Ovary (tissue), 9 donors: ENCODE results near the gene BRD4. TPM values are rescaled to one million over a fixed set of nuclear protein-coding genes. Genes with fewer than 3 reads are reported as not detected.

Experiments used
- DNase-seq, 5 donors: peaks; one replicate each; pipeline ENCODE4 v3.0.0-alpha.2; 2019 to 2020
- H3K27ac ChIP-seq, 2 donors: fragments of 200-600 bp; one replicate each; pipeline versions ENCODE4 v1.5.1 to v1.8.0; 2019 to 2022
- H3K27me3 ChIP-seq: fragments of 200-600 bp; one replicate; pipeline ENCODE4 v1.8.0; 2022
- H3K36me3 ChIP-seq: fragments of 200-600 bp; sonication (generic); one replicate; pipeline ENCODE4 v1.5.1; 2019
- H3K4me1 ChIP-seq: one replicate; pipeline ENCODE4 v1.8.1; 2013; ENCODE audit warnings: mild to moderate bottlenecking, moderate library complexity; ENCODE audit not compliant: insufficient read depth
- H3K4me3 ChIP-seq: fragments of 200-600 bp; sonication (generic); one replicate; pipeline ENCODE4 v1.5.1; 2017
- H3K9me3 ChIP-seq, 2 donors: fragments of 200-600 bp in 1 of 2; sonication (generic) in 1 of 2; one replicate each; pipeline versions ENCODE4 v1.5.1 to v1.8.1; 2013 to 2019; ENCODE audit warnings: mild to moderate bottlenecking in 1 of 2, moderate library complexity in 1 of 2
- CTCF ChIP-seq, 3 donors: fragments of 450-650 bp in 2 of 3; fragments of 200-600 bp in 1 of 3; IDR thresholded peaks; one replicate each; pipeline versions ENCODE4 v1.5.1 to v1.8.0; 2016 to 2022; ENCODE audit warnings: antibody characterized with exemption in 3 of 3, mild to moderate bottlenecking in 1 of 3
- EP300 ChIP-seq: sonication (generic); formaldehyde crosslinking; IDR thresholded peaks from one replicate; pipeline ENCODE4 v1.6.1; 2017; ENCODE audit warnings: antibody characterized with exemption
- POLR2A ChIP-seq: fragments of 450-650 bp; IDR thresholded peaks from one replicate; pipeline ENCODE4 v1.6.1; 2017; ENCODE audit warnings: antibody characterized with exemption, mild to moderate bottlenecking, moderate library complexity
- WGBS, 3 donors: extraction: QIAGEN DNeasy Blood & Tissue Kit in 1 of 3; methylation state at CpG; one replicate each; pipeline versions ENCODE4 v1.1.5 to v1.1.7; 2013 to 2017; 5-methylcytosine and 5-hydroxymethylcytosine counted together
- intact Hi-C, 4 donors: fragments of 100-400 bp; cut with DNase I; formaldehyde crosslinking; loops; one replicate each; pipeline versions ENCODE4 v1.11.0 to v1.15.1; 2022 to 2023
- polyA plus RNA-seq, 2 donors: library from polyadenylated mRNA; stranded (reverse); fragments of 200-250 nt in 1 of 2; fragments of 350-450 nt in 1 of 2; fragmentation: Illumina TruSeq in 1 of 2; extraction: RNeasy Lipid Tissue Mini Kit (QIAGEN cat#74804) in 1 of 2; gene quantifications; one replicate each; pipeline ENCODE4 v1.2.3, GENCODE V29; 2013 to 2014
- total RNA-seq, 7 donors: library from RNA; depleted of rRNA in 2 of 7; stranded (reverse); fragments of >200 nt in 2 of 7; fragmentation: NEBNext Ultra II Directional in 3 of 7; extraction: Animal tissue kit (Norgen Biotek cat#: 25700) in 3 of 7; gene quantifications; one replicate each; pipeline versions ENCODE4 v1.1.0 to v1.2.4, GENCODE V29; 2016 to 2023
- donor health status: DM: no; HTN: no; CAD: no; lungs with moderate emphysema.
- donor health status: DM: no; HTN: no; CAD: no.
- donor health status: Bipolar disorder and iron deficiency.
- donor health status: DM: yes; HTN: yes; CAD: no.
- donor health status: DM: no; HTN: no; CAD: no.
- donor health status: DM: yes; HTN: yes; CAD: no.

Gene BRD4
- total and polyA plus RNA-seq, 9 donors, result 19.6 to 127 (median 90.4) TPM

- 10 to 14% (median 14%) methylated on average over 13 to 14 of the region's 14 CpGs for WGBS, 3 donors
- intact Hi-C loops, result loop anchor here in 1 of 4 donors (5.0 kb wide), 1 partner anchor 55 kb away; no protein-coding TSS in a partner anchor
- H3K9me3 ChIP-seq, result no peaks in the 10 kb centered on the region
- H3K27ac ChIP-seq, result no peak overlapping the region
- H3K36me3 ChIP-seq, result no peaks in the 10 kb centered on the region
- DNase-seq, result no peak
- no peaks in the 10 kb centered on the region for H3K4me1 ChIP-seq
- no peaks in the 10 kb centered on the region for H3K27me3 ChIP-seq
- TF ChIP-seq POLR2A (no peak), EP300 (no peak), CTCF (IDR thresholded peaks at IDR 0.05) (no peak)
- no peak overlapping the region for H3K4me3 ChIP-seq
These were observed 134.9 kb downstream of the BRD4 start for GRCh38 chr19:15197275-15197941.

DNA sequence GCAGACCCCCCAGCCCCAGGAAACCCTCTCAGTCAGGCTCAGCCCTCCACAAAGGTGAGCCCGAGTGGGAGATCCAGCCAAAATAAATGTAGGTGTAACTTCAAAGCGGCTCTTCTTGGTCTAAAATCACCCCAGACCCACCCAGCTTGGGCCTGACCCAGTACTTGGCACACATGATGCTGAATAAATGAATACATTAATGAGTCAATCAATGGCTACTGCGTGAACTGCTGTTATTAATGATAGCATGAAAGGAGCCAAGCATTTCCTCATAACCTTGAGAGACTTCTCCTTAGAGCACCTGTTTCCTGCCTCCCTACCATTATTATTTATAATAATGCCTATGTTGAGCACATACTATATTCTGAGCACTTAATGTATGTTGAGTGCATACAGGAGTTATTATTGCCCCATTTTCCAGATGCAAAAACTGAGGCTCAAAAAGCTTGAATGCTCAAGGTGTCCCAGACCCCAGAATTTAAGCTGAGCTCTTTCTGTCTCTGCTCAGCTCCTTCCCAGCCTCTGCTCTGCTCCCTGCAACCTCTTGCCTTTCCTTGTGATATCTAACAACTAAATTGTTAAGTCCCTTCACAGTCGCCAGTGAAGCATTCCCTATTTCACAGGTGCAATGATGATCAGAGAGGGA lies 135.9 kb downstream of the BRD4 start:
- H3K9me3 ChIP-seq, result no peaks in the 10 kb centered on the region
- no peak overlapping the region for H3K4me3 ChIP-seq
- intact Hi-C loops, result loop anchor here in 1 of 4 donors (5.0 kb wide), 1 partner anchor 56 kb away; no protein-coding TSS in a partner anchor
- H3K27me3 ChIP-seq, result no peaks in the 10 kb centered on the region
- WGBS, 3 donors, result 62 to 73% (median 69%) methylated on average over 4 of the region's 4 CpGs
- no peak for DNase-seq
- no peak for TF ChIP-seq EP300
- TF ChIP-seq CTCF (IDR thresholded peaks at IDR 0.05), result no peak
- TF ChIP-seq POLR2A, result no peak
- no peaks in the 10 kb centered on the region for H3K4me1 ChIP-seq
- H3K36me3 ChIP-seq, result no peaks in the 10 kb centered on the region
- no peak overlapping the region for H3K27ac ChIP-seq

DNA sequence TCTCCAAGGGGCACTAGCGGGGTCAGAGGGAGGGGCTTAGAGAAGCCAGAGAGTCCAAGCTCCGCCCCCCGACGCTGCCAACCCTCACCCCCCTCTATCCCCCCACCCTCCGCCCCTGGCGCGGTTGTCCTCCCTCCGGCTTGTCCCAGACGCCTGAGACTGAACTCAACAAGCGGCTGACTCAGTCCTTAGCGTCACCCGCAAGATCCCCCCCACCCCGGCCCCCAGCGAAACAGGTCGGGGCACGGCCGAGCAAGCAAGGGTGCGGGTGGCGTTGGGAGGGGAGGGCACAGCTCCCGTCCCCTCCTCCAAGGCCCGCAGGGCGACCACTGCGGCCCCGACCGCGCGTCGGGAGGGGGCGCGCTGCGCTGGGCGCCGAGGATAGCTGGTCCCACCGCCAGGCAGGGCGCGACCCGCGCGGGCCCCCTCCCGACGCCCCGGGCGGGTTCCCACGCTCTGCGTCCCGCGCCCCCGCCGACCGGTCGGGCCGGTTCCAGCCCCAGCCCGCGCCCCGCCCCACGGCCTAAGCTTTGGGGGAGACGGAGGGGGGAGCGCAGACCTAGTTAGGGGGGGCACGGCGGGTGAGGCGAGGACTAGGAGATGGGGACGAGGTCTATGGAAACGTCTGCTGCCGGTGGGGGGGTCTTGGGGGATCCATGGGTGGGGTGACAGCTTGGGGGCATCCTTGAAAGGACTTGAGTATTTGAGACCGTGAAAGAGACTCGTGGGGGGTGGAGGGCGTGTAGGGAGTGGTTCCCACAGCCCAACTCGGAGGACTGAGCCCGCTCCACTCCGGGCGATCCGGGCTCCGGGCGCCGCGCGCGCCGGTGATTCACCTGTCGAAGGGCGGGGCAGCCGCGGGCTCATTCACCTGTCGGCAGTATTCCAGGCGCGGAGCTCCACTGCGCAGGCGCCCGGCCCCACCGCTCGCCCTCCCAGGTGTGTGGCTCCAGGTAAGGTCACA lies 136.7 kb downstream of the BRD4 start:
- Histone ChIP-seq H3K36me3 (no peaks in the 10 kb centered on the region), H3K4me1 (no peaks in the 10 kb centered on the region), H3K9me3 (no peaks in the 10 kb centered on the region), H3K27ac (peak overlapping the region in 1 of 2 donors; percentile 16), H3K27me3 (no peaks in the 10 kb centered on the region), H3K4me3 (peak overlapping the region; percentile 25)
- WGBS, 3 donors, result 8 to 12% (median 10%) methylated on average over 67 to 91 of the region's 91 CpGs
- intact Hi-C loops, result loop anchor here in 1 of 4 donors (5.0 kb wide), 1 partner anchor 57 kb away; no protein-coding TSS in a partner anchor
- TF ChIP-seq CTCF (IDR thresholded peaks at IDR 0.05), result no peak
- peak in 2 of 5 donors; percentile 50 to 56 for DNase-seq

- no peak overlapping the region for H3K27ac ChIP-seq
- no peaks in the 10 kb centered on the region for H3K4me1 ChIP-seq
- no peak for DNase-seq
- 59 to 69% (median 68%) methylated on average over 6 of the region's 6 CpGs for WGBS, 3 donors
- intact Hi-C loops, result loop anchor here in 1 of 4 donors (5.0 kb wide), 1 partner anchor 57 kb away; no protein-coding TSS in a partner anchor
- no peaks in the 10 kb centered on the region for H3K27me3 ChIP-seq
- TF ChIP-seq CTCF (IDR thresholded peaks at IDR 0.05) (no peak), EP300 (no peak), POLR2A (no peak)
- no peaks in the 10 kb centered on the region for H3K9me3 ChIP-seq
- H3K4me3 ChIP-seq, result no peak overlapping the region
- H3K36me3 ChIP-seq, result no peaks in the 10 kb centered on the region
These were observed 137.4 kb downstream of the BRD4 start for GRCh38 chr19:15194938-15195337.
